GM10266 (cell line): Measurements from ENCODE around the gene GRIN3A.

Experiments
- DNase-seq: peaks from one replicate; pipeline ENCODE4 v3.0.0; 2012; ENCODE audit errors: extremely low spot score
- TF ChIP-seq, protein P1 (sequence below): IDR thresholded peaks from 2 replicates; pipeline ENCODE4 v1.5.1; 2012; ENCODE audit warnings: mild to moderate bottlenecking, low read depth; ENCODE audit not compliant: control insufficient read depth, insufficient read depth; ENCODE audit errors: missing control alignments

The GRIN3A gene

DNA sequence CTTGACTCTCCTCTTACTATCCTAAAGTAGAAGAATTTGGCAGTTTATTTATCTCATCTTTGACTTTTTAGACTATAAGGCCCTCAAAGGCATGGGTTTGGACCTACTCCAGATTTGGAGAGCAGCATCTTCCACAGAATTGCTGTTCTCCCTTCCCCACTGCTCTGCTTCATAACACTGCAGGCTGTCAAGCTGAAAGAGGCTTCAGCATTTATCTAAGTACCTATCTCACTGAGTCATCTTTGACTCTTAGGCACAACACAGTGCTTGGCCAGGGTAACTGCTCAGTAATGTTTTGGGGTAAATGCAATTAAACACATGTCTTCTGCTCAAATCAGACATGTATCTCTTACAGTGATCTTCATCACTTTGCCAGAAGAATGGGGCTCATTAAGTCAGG lies 60.6 kb downstream of the GRIN3A start:
- no peak for DNase-seq
- TF ChIP-seq, protein P1, sequence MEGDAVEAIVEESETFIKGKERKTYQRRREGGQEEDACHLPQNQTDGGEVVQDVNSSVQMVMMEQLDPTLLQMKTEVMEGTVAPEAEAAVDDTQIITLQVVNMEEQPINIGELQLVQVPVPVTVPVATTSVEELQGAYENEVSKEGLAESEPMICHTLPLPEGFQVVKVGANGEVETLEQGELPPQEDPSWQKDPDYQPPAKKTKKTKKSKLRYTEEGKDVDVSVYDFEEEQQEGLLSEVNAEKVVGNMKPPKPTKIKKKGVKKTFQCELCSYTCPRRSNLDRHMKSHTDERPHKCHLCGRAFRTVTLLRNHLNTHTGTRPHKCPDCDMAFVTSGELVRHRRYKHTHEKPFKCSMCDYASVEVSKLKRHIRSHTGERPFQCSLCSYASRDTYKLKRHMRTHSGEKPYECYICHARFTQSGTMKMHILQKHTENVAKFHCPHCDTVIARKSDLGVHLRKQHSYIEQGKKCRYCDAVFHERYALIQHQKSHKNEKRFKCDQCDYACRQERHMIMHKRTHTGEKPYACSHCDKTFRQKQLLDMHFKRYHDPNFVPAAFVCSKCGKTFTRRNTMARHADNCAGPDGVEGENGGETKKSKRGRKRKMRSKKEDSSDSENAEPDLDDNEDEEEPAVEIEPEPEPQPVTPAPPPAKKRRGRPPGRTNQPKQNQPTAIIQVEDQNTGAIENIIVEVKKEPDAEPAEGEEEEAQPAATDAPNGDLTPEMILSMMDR: no peak

DNA sequence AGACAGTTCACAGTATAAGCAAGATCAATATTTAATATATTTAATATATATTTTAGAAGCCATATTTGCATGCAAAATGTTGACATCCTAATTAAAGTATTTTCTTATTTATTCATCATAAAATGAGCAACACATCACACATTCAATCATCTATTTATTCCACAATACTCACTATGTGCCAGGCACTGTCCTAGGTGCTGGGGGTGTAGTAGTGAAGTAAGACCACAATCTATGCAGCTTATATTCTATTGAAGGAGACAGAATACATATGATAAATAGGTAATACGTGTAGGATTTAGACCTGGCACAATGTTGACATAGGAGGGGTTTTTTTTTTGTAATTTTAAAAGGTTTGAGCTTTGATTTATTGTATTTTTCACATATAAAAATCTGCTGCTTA lies 63.1 kb downstream of the GRIN3A start:
- no peak for DNase-seq
- TF ChIP-seq, protein P1: no peak

DNA sequence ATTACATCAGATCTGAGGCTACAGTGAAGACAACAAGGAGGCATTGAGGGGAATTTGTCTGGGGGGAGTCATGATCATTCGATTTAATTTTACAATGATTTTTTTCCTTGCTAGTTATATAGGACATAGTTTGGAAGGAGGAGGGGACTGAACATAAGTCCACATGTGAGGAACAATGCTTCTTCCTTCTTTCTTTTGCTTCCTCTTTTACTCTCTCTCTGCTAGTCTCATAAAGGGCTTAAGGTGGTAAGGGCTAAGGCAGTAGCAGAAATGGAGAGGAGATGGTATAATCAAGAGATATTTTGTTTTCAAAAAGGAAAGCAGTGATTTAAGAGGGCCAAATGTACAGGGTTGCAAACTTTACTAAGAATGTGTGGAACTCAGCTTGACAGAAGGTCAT lies 64.3 kb downstream of the GRIN3A start:
- TF ChIP-seq, protein P1: no peak
- no peak for DNase-seq

DNA sequence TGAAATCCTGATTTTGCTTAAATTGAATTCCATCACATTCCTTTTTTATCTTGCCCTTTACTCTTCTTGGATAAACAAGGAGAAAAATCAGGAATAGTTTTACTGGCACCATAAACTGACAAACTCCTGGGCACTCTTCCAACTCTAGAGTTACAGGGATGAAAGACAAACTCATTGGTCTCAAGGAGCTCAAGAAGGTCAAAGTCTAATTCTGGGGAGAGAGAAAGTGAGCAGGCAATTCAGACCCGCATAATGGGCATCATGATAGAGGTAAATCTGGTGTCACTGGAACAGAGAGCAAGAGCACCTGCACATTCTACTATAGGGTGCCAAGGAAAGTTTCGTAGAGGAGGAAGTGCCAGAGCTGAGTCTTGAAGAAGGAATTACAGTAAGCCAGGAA lies 64.8 kb downstream of the GRIN3A start:
- DNase-seq: no peak
- TF ChIP-seq, protein P1: no peak

DNA sequence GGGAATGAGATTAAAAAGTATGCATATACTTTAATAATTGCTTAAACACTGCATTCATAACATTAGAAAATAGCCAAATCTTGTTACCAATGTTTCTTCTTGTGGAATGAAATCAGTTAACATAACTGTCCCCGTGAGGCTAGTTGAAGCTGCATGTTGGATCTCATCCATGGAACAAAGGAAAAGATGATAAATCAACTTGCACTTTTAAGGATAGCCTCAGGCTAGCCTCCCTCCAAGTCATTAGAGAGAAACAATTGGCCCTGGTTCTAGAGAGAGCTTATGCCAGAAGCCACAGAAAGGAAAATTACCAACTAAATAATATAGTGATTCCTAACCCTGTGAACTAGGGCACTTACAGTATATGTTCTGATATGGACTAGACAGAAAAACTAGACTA lies 66.9 kb downstream of the GRIN3A start:
- TF ChIP-seq, protein P1: no peak
- DNase-seq: no peak

DNA sequence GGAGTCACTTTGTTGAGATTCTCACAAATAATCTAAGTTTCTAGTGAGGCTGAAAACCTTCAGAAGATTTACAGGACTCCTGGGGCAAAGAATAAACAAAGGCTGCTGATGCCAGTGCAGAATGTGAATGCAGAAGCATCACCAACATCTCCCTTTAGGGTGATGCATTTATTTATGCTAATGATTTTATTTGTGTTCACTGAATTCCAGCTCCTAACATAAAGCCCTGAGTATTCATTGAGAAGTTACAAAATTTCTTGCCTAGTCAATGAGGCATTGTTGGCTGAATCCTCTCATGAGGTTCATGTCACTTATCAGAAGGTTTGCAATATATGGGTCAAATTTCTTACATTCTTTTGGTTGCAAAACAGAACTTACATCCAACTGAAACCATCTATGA lies 70.0 kb downstream of the GRIN3A start:
- TF ChIP-seq, protein P1: no peak

DNA sequence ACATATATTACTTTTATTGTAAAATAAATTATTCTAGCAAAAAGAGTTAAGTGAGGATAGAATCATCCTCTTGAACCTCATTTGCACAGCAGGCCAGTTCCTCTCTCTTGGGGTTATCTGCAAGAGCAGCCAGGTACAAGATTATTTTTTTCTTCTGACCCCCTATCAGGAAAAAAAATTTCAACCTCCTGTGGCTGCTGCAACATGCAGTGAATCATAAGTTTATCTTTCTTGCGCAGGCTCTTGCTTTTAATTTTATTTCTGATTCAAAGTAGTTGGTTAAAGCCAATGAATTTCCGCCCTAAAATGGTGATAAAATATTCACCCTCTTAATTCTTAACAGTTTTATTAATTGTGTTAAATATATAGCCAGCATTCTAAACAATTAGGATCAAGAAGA lies 74.0 kb downstream of the GRIN3A start:
- TF ChIP-seq, protein P1: no peak
- no peak for DNase-seq

More for the DNA sequence above, 70.0 kb downstream of the GRIN3A start:
- no peak for DNase-seq
